ENCODE results near the gene TMEM19.
"Not testable (repeated sequence)": the region's sequence is repeated elsewhere in the genome, so short reads cannot be mapped to it uniquely, and the experiment has no call there.

Gene TMEM19

DNA sequence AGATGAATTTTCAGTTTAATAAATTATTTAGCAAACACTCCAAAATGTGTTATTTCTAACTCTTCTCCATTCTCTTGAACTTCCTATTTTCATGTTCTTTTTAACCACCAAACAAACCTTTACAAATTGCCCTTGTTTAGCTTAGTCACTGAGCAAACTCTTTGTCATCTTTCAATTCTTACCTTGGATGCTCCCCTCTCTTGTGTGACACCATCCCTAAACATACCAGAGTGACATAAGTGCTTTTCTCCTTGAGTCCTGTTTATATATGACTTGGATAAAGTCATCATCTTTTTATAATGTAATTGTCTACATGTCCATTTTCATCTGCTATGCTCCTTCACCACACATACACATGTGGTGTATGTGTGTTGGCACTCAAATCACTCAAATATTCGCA is 3.4 kb upstream of the TMEM19 start:
- DNase-seq (ENCODE audit: low read depth), result no peak
- H3K4me3 ChIP-seq (ENCODE audit: control insufficient read depth, low read depth, low read length), result no peak overlapping the region
- TF ChIP-seq, protein P1, sequence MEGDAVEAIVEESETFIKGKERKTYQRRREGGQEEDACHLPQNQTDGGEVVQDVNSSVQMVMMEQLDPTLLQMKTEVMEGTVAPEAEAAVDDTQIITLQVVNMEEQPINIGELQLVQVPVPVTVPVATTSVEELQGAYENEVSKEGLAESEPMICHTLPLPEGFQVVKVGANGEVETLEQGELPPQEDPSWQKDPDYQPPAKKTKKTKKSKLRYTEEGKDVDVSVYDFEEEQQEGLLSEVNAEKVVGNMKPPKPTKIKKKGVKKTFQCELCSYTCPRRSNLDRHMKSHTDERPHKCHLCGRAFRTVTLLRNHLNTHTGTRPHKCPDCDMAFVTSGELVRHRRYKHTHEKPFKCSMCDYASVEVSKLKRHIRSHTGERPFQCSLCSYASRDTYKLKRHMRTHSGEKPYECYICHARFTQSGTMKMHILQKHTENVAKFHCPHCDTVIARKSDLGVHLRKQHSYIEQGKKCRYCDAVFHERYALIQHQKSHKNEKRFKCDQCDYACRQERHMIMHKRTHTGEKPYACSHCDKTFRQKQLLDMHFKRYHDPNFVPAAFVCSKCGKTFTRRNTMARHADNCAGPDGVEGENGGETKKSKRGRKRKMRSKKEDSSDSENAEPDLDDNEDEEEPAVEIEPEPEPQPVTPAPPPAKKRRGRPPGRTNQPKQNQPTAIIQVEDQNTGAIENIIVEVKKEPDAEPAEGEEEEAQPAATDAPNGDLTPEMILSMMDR (IDR thresholded peaks at IDR 0.05; ENCODE audit: control insufficient read depth, insufficient read depth, low read depth, low read length, missing control alignments), result no peak

DNA sequence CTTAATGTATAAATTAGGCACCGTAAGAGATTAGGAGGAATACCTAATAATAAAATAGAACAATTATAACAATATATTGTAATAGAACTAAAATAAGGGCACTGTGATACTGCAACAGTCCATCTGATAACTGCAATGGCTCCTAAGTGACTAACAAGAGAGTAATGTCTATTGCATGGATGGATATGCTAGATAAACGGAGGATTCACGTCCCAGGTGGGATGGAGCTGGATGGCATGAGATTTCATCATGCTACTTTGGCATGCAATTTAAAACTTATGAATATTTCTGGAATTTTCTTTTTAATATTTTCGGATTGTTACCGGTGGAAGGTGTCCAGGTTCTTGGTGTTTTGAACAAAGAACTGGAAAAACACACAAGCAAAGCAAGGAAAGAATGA is 2.2 kb upstream of the TMEM19 start:
- TF ChIP-seq, protein P1 (IDR thresholded peaks at IDR 0.05; ENCODE audit: control insufficient read depth, insufficient read depth, low read depth, low read length, missing control alignments), result no peak
- no peak overlapping the region for H3K4me3 ChIP-seq (ENCODE audit: control insufficient read depth, low read depth, low read length)
- DNase-seq (ENCODE audit: low read depth), result no peak

DNA sequence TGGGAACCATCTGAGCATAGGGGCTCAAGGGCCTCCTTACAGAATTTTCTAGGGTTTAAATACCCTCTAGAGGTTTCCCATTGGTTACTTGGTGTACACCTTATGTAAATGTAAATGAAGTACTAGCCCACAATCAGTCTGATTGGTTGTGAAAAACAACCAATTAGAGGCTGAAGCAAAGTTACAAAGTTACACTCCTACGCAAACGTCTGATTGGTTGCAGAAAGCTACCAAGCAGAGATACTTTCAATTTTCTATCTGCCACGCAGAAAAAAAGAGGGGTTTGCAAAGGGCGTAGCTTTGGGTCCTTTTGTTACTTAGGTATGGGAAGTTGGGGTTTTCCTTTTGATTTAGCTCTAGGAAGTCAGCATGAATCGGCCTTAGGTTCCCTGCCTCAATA is 1.8 kb upstream of the TMEM19 start:
- TF ChIP-seq, protein P1 (IDR thresholded peaks at IDR 0.05; ENCODE audit: control insufficient read depth, insufficient read depth, low read depth, low read length, missing control alignments), result no peak
- H3K4me3 ChIP-seq (ENCODE audit: control insufficient read depth, low read depth, low read length), result no peak overlapping the region
- DNase-seq (ENCODE audit: low read depth), result no peak

DNA sequence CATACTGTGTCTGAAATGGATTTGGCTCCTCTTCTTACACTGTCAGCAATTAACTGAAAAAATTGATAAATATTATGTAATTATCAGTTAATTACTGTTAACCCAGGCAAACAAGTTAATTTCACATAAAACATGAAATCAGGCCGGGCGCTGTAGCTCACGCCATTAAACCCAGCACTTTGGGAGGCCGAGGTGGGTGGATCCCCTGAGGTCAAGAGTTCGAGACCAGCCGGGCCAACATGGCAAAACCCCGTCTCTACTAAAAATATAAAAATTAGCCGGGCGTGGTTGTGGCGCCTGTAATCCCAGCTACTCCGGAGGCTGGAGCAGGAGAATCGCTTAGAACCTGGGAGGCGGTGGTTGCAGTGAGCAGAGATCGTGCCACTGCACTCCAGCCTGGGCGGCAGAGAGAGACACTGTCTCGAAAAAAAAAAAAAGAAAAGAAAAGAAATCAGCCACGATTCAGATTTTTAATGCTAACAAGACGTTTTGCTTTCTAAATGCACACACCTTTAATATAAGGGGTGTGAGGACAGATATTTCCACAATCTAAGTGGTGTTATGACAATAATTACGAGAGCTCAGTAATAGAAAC is 473 bp upstream of the TMEM19 start:
- TF ChIP-seq, protein P1 (IDR thresholded peaks at IDR 0.05; ENCODE audit: control insufficient read depth, insufficient read depth, low read depth, low read length, missing control alignments), result no peak

DNA sequence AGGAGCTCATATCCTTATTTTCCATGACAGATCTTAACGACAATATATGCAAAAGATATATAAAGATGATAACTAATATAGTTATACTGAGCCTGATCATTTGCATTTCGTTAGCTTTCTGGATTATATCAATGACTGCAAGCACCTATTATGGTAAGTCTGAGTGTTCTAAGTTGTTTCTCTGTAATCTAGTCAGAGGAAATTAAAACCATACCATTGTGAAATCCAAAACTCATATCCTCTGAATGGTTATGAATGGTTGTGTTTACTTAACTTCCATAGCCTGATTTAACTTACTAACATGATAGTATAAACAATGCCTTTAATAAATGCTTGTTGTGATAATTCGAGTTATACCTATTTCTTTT is 760 bp downstream of the TMEM19 start:
- TF ChIP-seq, protein P1 (IDR thresholded peaks at IDR 0.05; ENCODE audit: control insufficient read depth, insufficient read depth, low read depth, low read length, missing control alignments), result no peak
- DNase-seq (ENCODE audit: low read depth), result no peak
- H3K4me3 ChIP-seq (ENCODE audit: control insufficient read depth, low read depth, low read length), result peak overlapping the region; percentile 70

More for the DNA sequence above, 473 bp upstream of the TMEM19 start:
- H3K4me3 ChIP-seq (ENCODE audit: control insufficient read depth, low read depth, low read length), result peak overlapping the region; percentile 70
- no peak for DNase-seq (ENCODE audit: low read depth)

DNA sequence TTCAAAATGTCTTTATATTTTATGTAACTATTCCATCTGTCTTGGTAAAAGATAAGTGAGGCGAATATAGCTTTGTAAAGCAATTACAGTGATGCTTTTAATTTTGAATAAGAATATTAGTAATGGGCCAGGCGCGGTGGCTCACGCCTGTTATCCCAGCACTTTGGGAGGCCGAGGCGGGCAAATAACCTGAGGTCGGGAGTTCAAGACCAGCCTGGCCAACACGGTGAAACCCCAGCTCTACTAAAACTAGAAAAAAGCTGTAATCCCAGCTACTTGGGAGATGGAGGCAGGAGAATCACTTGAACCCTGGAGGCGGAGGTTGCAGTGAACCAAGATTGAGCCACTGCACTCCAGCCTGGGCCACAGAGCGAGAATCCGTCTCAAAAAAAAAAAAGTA is 1.3 kb downstream of the TMEM19 start:
- H3K4me3 ChIP-seq (ENCODE audit: control insufficient read depth, low read depth, low read length), result peak overlapping the region; percentile 70
- not testable (repeated sequence) for DNase-seq (ENCODE audit: low read depth)

DNA sequence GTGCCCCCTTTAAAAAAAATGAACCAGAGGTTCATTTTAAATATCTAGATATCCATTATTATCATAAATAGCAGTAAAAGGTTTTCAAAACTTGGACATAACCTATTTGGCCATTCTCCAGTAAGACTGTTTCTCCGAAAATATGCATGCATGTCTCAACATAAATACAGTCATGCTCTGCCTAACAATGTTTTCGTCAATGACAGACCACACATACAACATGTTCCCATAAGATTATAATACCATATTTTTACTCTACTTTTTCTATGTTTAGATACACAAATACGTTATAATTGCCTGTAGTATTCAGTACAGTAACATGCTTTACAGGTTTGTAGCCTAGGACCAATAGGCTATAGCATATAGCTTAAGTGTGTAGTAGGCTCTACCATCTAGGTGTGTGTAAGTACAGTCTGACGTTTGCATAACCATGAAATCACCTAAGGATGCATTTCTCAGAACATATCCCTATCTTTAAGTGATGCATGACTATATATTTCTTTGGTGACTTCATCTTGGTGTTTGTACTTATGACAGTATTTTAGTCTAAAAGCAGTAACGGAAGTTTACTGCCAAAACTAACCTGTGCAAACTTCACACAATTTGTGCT is 3.2 kb downstream of the TMEM19 start:
- no peak for DNase-seq (ENCODE audit: low read depth)
- no peak overlapping the region for H3K4me3 ChIP-seq (ENCODE audit: control insufficient read depth, low read depth, low read length)
- TF ChIP-seq, protein P1 (IDR thresholded peaks at IDR 0.05; ENCODE audit: control insufficient read depth, insufficient read depth, low read depth, low read length, missing control alignments), result no peak
